Measurements from ENCODE around the gene SLC17A9. TPM values are rescaled to one million over a fixed set of nuclear protein-coding genes. Genes with fewer than 3 reads are reported as not detected.

SLC17A9 gene
- total RNA-seq, 1 experiment from 2014 or later: 0.28 TPM

- intact Hi-C loops (cut with micrococcal nuclease; ENCODE audit: unreplicated experiment) (no loop called here), in situ Hi-C loops (cut with HindIII; ENCODE audit: low pct_unique_long_range_greater_than_20kb, low sequenced_read_pairs) (no loop called here)
These were observed 63.3 kb downstream of the SLC17A9 start for GRCh38 chr20:63015662-63016361.

GRCh38 chr20:63016514-63017075, 64.1 kb downstream of the SLC17A9 start:
- ATAC-seq: no peak
- CTCF ChIA-PET: no interaction called here
- Histone ChIP-seq H3K4me3 (ENCODE audit: low read depth in 2 of 2, low read length in 2 of 2) (no peak overlapping the region), H3K27me3 (ENCODE audit: control insufficient read depth, insufficient read depth, low read length) (no peaks in the 10 kb centered on the region), H3K4me1 (ENCODE audit: control insufficient read depth, insufficient read depth, low read length) (no peaks in the 10 kb centered on the region), H3K36me3 (ENCODE audit: control insufficient read depth, insufficient read depth, low read length) (no peaks in the 10 kb centered on the region), H3K9me3 (ENCODE audit: control insufficient read depth, insufficient read depth, low read depth, low read length) (peaks cover 8% of the 10 kb centered on the region), H3K27ac (ENCODE audit: low read length) (no peak overlapping the region)
- POLR2A ChIA-PET: no interaction called here
- intact Hi-C loops (cut with micrococcal nuclease; ENCODE audit: unreplicated experiment): no loop called here
- no peak for DNase-seq (ENCODE audit: low read depth, low spot score)
- no TSS peak for BruUV-seq (replicated peaks)
- in situ Hi-C loops (cut with HindIII; ENCODE audit: low pct_unique_long_range_greater_than_20kb, low sequenced_read_pairs): no loop called here
- no peak for TF ChIP-seq TCF7L2 (IDR thresholded peaks at IDR 0.05; ENCODE audit: low read depth, low read length)
- no peak for TF ChIP-seq POLR2AphosphoS5 (IDR thresholded peaks at IDR 0.05; ENCODE audit: low read depth, low read length)
- TF ChIP-seq SIN3A (IDR thresholded peaks at IDR 0.05; ENCODE audit: borderline replicate concordance, insufficient read depth, low read depth, low read length): no peak
- TF ChIP-seq REST (IDR thresholded peaks at IDR 0.05; ENCODE audit: insufficient read depth in 1 of 2, low read depth in 2 of 2, low read length in 1 of 2): no peak
- TF ChIP-seq CTCF (IDR thresholded peaks at IDR 0.05): no peak

More at GRCh38 chr20:63015662-63016361, 63.3 kb downstream of the SLC17A9 start:
- DNase-seq (ENCODE audit: low read depth, low spot score) (no peak), ATAC-seq (no peak; the same call in 1 of the 2 replicates)
- ChIA-PET CTCF (no interaction called here), POLR2A (no interaction called here)
- Histone ChIP-seq H3K36me3 (ENCODE audit: control insufficient read depth, insufficient read depth, low read length) (no peaks in the 10 kb centered on the region), H3K27ac (ENCODE audit: low read length) (no peak overlapping the region), H3K27me3 (ENCODE audit: control insufficient read depth, insufficient read depth, low read length) (no peaks in the 10 kb centered on the region), H3K4me3 (ENCODE audit: low read depth in 2 of 2, low read length in 2 of 2) (no peak overlapping the region), H3K4me1 (ENCODE audit: control insufficient read depth, insufficient read depth, low read length) (no peaks in the 10 kb centered on the region), H3K9me3 (ENCODE audit: control insufficient read depth, insufficient read depth, low read depth, low read length) (peaks cover 8% of the 10 kb centered on the region)
- TF ChIP-seq REST (IDR thresholded peaks at IDR 0.05; ENCODE audit: insufficient read depth in 1 of 2, low read depth in 2 of 2, low read length in 1 of 2): no peak
- TF ChIP-seq POLR2AphosphoS5 (IDR thresholded peaks at IDR 0.05; ENCODE audit: low read depth, low read length): no peak
- no peak for TF ChIP-seq SIN3A (IDR thresholded peaks at IDR 0.05; ENCODE audit: borderline replicate concordance, insufficient read depth, low read depth, low read length)
- TF ChIP-seq CTCF (IDR thresholded peaks at IDR 0.05): no peak
- no peak for TF ChIP-seq TCF7L2 (IDR thresholded peaks at IDR 0.05; ENCODE audit: low read depth, low read length)
- BruUV-seq (replicated peaks): no TSS peak

All from Panc1 (cell line).